MM.1S (cell line): ENCODE data around the gene ABHD12.

Experiments used
- DNase-seq: peaks from one replicate; pipeline ENCODE4 v3.0.0-alpha.2; 2015
- H2AFZ ChIP-seq: fragments of 300-600 bp; sonication (generic); 2 replicates; pipeline ENCODE4 v1.6.0; 2016; ENCODE audit warnings: antibody characterized with exemption, low read length
- H3F3A ChIP-seq: fragments of 300-600 bp; sonication (generic); 2 replicates; pipeline ENCODE4 v1.6.1; 2016; ENCODE audit warnings: mild to moderate bottlenecking, antibody characterized with exemption, low read length, moderate library complexity, mixed read lengths; ENCODE audit not compliant: insufficient read depth
- H3K27ac ChIP-seq: fragments of 300-600 bp; sonication (generic); 2 replicates; pipeline ENCODE4 v1.5.1; 2016; ENCODE audit warnings: mild to moderate bottlenecking, low read length
- H3K27me3 ChIP-seq: fragments of 300-600 bp; sonication (generic); replicated peaks from 2 replicates; pipeline ENCODE4 v1.6.0; 2016; ENCODE audit warnings: low read length; ENCODE audit not compliant: insufficient read depth
- H3K36me3 ChIP-seq: fragments of 300-600 bp; sonication (generic); replicated peaks from 2 replicates; pipeline ENCODE4 v1.6.1; 2016; ENCODE audit warnings: mild to moderate bottlenecking, low read length, mixed read lengths; ENCODE audit not compliant: insufficient read depth
- H3K4me1 ChIP-seq: fragments of 300-600 bp; sonication (generic); 2 replicates; pipeline ENCODE4 v1.6.1; 2016; ENCODE audit warnings: low read length, mixed read lengths
- H3K4me2 ChIP-seq: fragments of 300-600 bp; sonication (generic); 2 replicates; pipeline ENCODE4 v1.6.0; 2016; ENCODE audit warnings: low read depth, low read length
- H3K4me3 ChIP-seq: fragments of 300-600 bp; sonication (generic); 2 replicates; pipeline ENCODE4 v1.5.1; 2016; ENCODE audit warnings: low read length, mixed read lengths
- H3K79me2 ChIP-seq: fragments of 300-600 bp; sonication (generic); 2 replicates; pipeline ENCODE4 v1.6.1; 2016; ENCODE audit warnings: mixed run types, low read length, mixed read lengths
- H3K9ac ChIP-seq: fragments of 300-600 bp; sonication (generic); 2 replicates; pipeline ENCODE4 v1.6.1; 2016; ENCODE audit warnings: low read length, mixed read lengths
- H3K9me2 ChIP-seq: fragments of 300-600 bp; sonication (generic); replicated peaks from 2 replicates; pipeline ENCODE4 v1.6.1; 2016; ENCODE audit warnings: mild to moderate bottlenecking, low read length, mixed read lengths; ENCODE audit not compliant: insufficient read depth
- H3K9me3 ChIP-seq: fragments of 300-600 bp; sonication (generic); replicated peaks from 2 replicates; pipeline ENCODE4 v1.6.1; 2016; ENCODE audit warnings: mild to moderate bottlenecking, low read length, mixed read lengths; ENCODE audit not compliant: insufficient read depth
- H4K20me1 ChIP-seq: fragments of 300-600 bp; sonication (generic); 2 replicates; pipeline ENCODE4 v1.6.1; 2016; ENCODE audit warnings: mild to moderate bottlenecking, low read length, moderate library complexity, mixed read lengths; ENCODE audit not compliant: insufficient read depth
- EZH2 ChIP-seq: fragments of 300-600 bp; sonication (generic); optimal IDR thresholded peaks from 2 replicates; pipeline ENCODE3; 2017; ENCODE audit warnings: low read depth, mild to moderate bottlenecking, antibody characterized with exemption, low read length, mixed read lengths
- EZH2phosphoT487 ChIP-seq: fragments of 300-600 bp; sonication (generic); IDR thresholded peaks from 2 replicates; pipeline ENCODE4 v1.6.1; 2018; ENCODE audit warnings: antibody characterized with exemption, low read length
- TF ChIP-seq, protein P1 (sequence below): fragments of 300-600 bp; sonication (generic); IDR thresholded peaks from 2 replicates; pipeline ENCODE4 v1.5.1; 2016; ENCODE audit warnings: antibody characterized with exemption, low read length, mixed read lengths

The ABHD12 gene

DNA sequence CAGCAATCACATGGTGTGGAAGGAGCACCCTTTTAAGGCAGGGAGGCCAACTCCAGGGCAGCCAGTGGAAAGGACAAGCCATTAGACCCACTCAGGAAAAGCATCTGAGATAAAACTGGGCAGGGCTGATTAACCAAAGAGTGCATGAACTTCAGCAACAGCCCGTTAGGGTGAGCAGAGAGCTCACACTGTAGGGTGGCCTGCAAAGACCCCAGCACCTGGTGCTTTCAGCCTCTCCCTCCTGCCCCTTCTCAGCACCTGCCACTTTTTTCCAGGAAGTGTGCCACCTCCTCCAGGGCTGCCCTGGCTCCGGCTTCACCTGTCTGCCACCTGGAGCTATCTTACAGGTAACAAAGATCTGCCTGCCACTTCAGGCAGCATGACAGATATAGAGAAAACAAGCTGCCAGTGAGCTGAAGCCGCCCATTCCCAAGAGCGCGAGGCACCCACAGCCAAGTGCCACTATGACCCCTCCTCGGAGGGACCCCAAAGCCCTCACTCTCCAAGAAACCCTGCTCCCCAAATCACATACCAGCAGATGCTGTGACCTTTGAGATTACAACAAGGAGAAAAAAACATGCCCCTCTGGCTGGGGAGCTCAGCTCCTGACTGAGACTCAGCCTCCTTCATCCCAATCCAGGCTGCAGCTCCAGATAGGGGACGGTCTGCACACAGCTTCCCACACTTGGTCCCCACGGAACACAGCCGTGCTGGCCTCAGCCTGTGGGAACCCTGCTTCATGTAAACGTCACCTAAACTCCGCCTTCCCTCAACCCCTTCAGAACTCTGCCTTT is 71.2 kb downstream of the ABHD12 start:
- TF ChIP-seq EZH2, result no peak
- TF ChIP-seq, protein P1, sequence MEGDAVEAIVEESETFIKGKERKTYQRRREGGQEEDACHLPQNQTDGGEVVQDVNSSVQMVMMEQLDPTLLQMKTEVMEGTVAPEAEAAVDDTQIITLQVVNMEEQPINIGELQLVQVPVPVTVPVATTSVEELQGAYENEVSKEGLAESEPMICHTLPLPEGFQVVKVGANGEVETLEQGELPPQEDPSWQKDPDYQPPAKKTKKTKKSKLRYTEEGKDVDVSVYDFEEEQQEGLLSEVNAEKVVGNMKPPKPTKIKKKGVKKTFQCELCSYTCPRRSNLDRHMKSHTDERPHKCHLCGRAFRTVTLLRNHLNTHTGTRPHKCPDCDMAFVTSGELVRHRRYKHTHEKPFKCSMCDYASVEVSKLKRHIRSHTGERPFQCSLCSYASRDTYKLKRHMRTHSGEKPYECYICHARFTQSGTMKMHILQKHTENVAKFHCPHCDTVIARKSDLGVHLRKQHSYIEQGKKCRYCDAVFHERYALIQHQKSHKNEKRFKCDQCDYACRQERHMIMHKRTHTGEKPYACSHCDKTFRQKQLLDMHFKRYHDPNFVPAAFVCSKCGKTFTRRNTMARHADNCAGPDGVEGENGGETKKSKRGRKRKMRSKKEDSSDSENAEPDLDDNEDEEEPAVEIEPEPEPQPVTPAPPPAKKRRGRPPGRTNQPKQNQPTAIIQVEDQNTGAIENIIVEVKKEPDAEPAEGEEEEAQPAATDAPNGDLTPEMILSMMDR, result peak; percentile 21; the same call in 1 of the 2 replicates
- H3K9ac ChIP-seq, result peak overlapping the region; percentile 71
- peak overlapping the region; percentile 77 for H3K4me2 ChIP-seq
- DNase-seq, result peak; percentile 44
- peaks cover 81% of the 10 kb centered on the region for H3K79me2 ChIP-seq
- H3K36me3 ChIP-seq, result no peaks in the 10 kb centered on the region; the same call in 1 of the 2 replicates
- peaks cover 56% of the 10 kb centered on the region for H3K4me1 ChIP-seq
- peak overlapping the region; percentile 98 for H3K27ac ChIP-seq
- H3F3A ChIP-seq, result peaks cover 26% of the 10 kb centered on the region
- H4K20me1 ChIP-seq, result no peaks in the 10 kb centered on the region
- H3K27me3 ChIP-seq, result no peaks in the 10 kb centered on the region
- H3K4me3 ChIP-seq, result peak overlapping the region; percentile 46
- no peaks in the 10 kb centered on the region for H3K9me3 ChIP-seq
- no peaks in the 10 kb centered on the region for H3K9me2 ChIP-seq
- H2AFZ ChIP-seq, result no peak overlapping the region; the same call in 1 of the 2 replicates

GRCh38 chr20:25318471-25319240 is 72.0 kb downstream of the ABHD12 start:
- no peaks in the 10 kb centered on the region; the same call in 1 of the 2 replicates for H3K36me3 ChIP-seq
- no peaks in the 10 kb centered on the region for H4K20me1 ChIP-seq
- H3K9me3 ChIP-seq, result no peaks in the 10 kb centered on the region
- no peaks in the 10 kb centered on the region for H3K27me3 ChIP-seq
- H3K9ac ChIP-seq, result peak overlapping the region; percentile 71
- DNase-seq, result peak; percentile 65
- no peak for TF ChIP-seq EZH2phosphoT487
- TF ChIP-seq EZH2, result no peak
- TF ChIP-seq, protein P1, result no peak
- H2AFZ ChIP-seq, result no peak overlapping the region; the same call in 1 of the 2 replicates
- no peaks in the 10 kb centered on the region for H3K9me2 ChIP-seq
- H3F3A ChIP-seq, result peaks cover 26% of the 10 kb centered on the region
- peaks cover 58% of the 10 kb centered on the region for H3K4me1 ChIP-seq
- H3K79me2 ChIP-seq, result peaks cover 81% of the 10 kb centered on the region
- peak overlapping the region; percentile 46 for H3K4me3 ChIP-seq
- H3K4me2 ChIP-seq, result peak overlapping the region; percentile 77
- peak overlapping the region; percentile 98 for H3K27ac ChIP-seq

DNA sequence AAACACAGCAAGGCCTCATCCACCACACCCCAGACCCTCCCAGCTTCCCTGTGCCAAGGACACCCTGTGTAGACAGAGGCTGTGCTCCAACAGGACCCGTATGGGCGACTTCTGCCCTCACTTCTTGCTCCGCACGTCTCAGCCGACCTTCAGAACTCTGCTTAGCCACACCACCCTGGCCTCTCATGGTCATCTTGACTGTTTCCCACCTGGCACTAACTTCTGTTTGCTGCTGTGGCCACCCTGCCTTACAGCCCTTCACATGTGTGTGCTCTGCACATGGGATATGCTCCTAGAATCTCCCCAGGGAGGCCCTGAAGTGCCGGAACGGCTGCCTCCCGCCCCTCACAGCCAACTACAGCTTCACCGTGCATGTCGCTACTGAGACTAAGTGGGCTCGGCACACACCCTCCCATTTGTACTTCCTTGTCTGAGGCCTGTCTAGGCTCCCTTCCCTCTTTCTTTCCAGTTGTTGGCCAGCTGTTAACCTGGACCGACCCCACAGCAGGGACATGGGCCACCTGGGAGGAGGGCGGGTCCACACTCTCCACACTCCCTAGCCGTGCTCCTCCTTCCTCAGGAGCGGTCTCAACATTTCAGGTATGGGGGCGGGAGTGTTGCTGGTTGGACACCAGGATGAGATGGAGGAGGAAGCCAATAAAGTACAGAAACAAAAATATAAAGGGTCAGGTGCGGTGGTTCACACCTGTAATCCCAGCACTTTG is 73.1 kb downstream of the ABHD12 start:
- Histone ChIP-seq H3K4me3 (0 out of 2 replicates have a peak overlapping the region, but pooled peaks have one; percentile 2), H3F3A (peaks cover 26% of the 10 kb centered on the region), H3K9ac (0 out of 2 replicates have a peak overlapping the region, but pooled peaks have one; percentile 71), H3K4me2 (peak overlapping the region; percentile 77; the same call in 1 of the 2 replicates), H2AFZ (no peak overlapping the region), H3K79me2 (peaks cover 71% of the 10 kb centered on the region), H3K9me2 (no peaks in the 10 kb centered on the region), H3K27me3 (no peaks in the 10 kb centered on the region), H3K36me3 (no peaks in the 10 kb centered on the region; the same call in 1 of the 2 replicates), H3K4me1 (peaks cover 59% of the 10 kb centered on the region), H4K20me1 (no peaks in the 10 kb centered on the region), H3K27ac (peak overlapping the region; percentile 98; the same call in 1 of the 2 replicates), H3K9me3 (no peaks in the 10 kb centered on the region)
- TF ChIP-seq, protein P1, result no peak
- TF ChIP-seq EZH2 (no peak), EZH2phosphoT487 (no peak)
- no peak for DNase-seq
